UCSD-AML1 (cell line): ENCODE results near the gene TPX2.

ENCODE experiments used
- DNase-seq: peaks from one replicate; lab custom pipeline; 2025; ENCODE audit not compliant: unreplicated experiment; lab: John Stamatoyannopoulos, UW

The TPX2 gene, protein sequence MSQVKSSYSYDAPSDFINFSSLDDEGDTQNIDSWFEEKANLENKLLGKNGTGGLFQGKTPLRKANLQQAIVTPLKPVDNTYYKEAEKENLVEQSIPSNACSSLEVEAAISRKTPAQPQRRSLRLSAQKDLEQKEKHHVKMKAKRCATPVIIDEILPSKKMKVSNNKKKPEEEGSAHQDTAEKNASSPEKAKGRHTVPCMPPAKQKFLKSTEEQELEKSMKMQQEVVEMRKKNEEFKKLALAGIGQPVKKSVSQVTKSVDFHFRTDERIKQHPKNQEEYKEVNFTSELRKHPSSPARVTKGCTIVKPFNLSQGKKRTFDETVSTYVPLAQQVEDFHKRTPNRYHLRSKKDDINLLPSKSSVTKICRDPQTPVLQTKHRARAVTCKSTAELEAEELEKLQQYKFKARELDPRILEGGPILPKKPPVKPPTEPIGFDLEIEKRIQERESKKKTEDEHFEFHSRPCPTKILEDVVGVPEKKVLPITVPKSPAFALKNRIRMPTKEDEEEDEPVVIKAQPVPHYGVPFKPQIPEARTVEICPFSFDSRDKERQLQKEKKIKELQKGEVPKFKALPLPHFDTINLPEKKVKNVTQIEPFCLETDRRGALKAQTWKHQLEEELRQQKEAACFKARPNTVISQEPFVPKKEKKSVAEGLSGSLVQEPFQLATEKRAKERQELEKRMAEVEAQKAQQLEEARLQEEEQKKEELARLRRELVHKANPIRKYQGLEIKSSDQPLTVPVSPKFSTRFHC

GRCh38 chr20:31738729-31739549 lies at the start of gene TPX2:
TPX2 (plus strand) TSS chr20:31739290; CDS start chr20:31757477, 18,187 bp downstream.
- peak; percentile 93 for DNase-seq

GRCh38 chr20:31690124-31690666 lies 48.9 kb upstream of the TPX2 start:
- DNase-seq: no peak

DNA sequence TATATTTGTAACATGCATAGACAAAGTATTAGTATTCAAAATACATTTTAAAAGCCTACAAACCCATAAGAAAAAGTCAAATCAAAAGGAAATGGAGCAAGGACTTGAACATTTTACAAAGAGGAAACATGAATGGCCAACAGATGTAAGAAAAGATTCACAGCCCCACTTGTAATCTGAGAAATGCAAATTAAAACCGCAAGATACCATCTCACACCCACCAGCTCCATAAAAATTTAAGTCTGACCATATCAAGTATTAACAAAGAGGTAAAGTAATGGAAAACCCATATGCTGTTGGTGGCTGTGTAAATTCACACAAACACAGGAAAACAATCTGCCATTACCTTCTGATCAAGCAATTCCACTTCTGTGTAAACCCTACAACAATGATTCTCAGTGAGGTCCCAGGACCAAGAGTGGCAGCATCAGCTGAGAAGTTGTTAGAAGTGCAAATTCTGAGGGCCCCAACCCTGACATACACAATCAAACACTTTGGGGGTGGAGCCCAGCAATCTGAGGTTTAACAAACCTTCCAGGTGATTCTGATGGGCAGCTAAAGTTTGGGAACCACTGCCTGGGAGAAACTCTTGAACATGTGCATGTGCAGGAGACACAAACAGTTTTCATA lies 47.3 kb upstream of the TPX2 start:
- DNase-seq: no peak

DNA sequence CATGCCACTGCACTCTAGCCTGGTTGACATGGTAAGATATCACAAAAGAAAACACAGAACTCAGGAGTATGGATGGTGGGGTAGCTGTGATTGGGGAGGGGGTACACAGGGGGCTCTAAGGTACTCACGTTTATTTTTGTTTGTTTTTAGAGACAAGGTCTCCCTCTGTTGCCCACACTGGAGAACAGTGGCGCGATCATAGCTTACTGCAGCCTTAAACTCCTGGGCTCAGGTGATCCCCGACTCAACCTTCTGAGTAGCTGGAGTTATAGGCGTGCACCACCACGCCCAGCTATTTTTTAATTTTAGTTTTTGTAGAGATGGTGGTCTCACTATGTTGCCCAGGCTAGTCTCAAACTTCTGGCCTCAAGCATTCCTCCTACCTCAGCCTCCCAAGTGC lies 45.7 kb upstream of the TPX2 start:
- DNase-seq: no peak

DNA sequence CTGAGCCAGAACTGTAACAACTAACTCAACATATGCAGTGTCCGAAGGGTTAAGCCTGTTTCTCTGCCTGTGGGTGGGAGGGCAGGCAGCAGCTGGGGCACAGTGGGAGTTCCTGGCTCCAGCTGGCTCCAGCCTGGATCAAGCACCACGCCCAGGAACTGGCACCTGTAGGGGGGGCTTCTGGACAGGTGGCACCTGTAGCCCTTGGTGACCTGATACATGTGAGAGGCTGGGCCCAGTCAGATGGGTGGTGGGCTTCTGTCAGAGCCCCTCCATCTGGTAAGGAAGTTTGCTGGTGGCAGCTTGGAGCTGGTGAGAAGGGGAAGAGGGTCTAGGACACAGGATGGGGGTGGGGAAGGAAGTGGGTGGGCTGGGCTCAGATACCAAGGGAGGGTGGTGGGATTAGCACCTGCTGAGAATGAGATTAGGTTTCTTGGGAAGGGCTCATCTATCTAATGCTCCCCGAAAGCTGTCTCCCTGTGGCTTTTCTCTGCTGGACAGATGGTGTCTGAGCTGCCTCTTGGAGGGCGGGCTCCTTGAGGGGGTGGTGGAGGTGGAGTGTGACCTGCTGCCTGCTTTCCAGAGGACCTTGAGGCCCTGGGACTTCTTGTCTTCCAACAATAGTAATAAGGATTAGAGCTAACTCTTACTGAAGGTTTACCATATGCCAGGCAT lies 45.0 kb upstream of the TPX2 start:
- DNase-seq: no peak

- no peak for DNase-seq
These were observed 44.1 kb upstream of the TPX2 start for GRCh38 chr20:31694842-31695593.

GRCh38 chr20:31695849-31696804 lies 43.0 kb upstream of the TPX2 start:
- no peak for DNase-seq

GRCh38 chr20:31698243-31698802 lies 40.8 kb upstream of the TPX2 start:
- no peak for DNase-seq

DNA sequence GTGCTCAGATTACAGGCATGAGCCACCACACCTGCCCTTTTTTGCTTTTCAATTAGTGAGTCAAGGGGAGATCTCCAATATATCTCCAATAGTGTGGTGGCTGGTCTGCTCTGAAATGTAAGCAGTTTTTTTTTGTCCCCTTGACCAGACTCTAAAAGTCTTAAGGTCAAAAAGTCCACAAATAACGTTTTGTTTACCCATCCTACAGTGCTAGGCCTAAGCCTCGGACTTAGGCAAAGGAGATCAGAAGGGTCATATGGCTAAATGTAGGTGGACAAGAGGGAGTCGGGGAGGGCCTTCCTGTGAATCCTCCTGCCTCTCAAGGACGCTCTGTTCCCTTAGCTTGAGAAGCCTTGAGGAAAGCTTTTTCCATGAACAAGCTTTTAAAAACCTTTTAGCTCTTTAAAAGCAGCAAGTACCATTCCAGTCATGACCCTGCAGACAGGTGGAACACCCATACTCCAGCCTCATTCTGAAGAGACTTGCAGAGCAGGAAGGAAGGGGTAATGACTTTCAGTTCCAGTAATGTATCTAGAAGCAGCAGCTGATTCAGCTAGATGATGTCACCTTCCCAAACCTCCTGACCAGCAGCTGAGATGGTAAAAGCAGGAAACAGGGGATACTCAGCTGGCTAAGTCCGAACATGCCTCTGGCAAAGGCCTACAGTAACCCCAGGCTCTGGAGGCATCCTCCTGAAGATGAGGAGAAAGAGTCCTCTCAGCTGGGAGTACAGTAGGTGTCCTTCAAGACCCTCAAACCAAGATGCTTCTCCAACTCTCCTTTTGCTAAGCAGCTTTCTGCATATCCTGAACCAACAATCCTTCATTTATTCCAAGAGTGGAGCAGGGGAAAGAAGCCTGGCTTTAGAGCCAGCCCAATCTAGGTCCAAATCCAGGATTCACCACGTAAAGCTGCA lies 40.0 kb upstream of the TPX2 start:
- peak; percentile 44 for DNase-seq

DNA sequence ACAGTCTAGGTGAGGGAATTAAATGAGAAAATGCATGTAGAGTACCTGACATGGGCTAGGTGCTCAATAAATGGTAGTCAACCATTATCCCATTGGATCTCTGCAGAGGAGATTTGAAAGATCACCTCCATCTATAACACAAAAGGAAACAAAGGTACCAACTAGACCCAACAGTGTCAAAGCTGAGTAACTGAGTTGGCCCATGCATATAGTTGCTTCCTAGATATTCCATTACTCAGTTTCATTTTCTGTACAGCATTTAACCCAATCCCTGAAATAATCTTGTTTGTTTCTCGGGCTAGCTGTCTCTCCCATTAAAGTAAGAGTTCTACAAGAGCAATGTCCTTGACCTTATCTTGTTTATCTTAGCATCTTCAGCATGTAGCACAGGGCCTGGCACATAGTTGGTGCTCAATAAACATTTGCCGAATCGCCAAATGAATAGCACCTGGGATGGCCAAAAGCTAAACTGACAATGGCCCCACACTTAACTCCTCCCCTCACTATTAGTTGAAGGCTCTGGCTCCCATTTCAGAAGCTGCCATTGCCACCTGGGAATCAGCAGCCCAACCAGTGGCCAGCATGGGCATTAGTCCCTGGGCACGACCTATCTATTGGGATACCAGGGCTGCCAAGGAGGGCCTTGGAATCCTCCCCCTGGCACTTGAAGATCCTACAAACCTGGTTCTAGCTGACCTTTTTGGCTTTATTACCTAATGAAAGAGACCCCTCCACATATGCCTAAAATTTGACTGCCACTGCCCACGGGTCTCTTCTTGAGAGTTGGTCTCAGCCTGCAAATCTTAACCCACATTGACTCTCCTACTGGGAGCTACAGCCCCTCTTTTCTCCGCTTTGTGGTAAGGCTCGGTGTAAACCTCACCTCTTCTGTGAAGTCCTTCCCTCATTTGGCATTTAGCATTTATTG lies 39.0 kb upstream of the TPX2 start:
- DNase-seq: no peak

GRCh38 chr20:31700747-31701146 lies 38.3 kb upstream of the TPX2 start:
- DNase-seq: no peak

DNA sequence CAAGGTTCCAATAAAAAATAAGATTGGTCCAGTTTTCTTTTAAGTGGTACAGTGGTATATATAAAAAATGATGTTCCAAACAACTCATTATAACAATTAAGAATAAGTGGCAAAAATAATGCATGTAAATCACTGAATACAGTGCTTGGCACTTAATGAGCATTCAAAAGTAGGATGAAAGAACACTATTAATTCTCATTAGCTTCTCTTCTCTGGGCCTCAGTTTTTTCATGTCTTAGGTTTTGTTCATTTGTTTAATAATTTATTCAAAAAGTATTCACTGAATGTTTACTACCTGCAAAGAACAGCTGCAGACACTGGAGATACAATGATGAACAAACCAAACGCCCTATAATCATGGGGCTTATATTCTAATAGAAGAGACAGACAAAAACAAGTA lies 37.5 kb upstream of the TPX2 start:
- DNase-seq: no peak

- no peak for DNase-seq
These were observed 34.6 kb upstream of the TPX2 start for GRCh38 chr20:31704225-31705119.

GRCh38 chr20:31705191-31705590 lies 33.9 kb upstream of the TPX2 start:
- DNase-seq: no peak
